ENCODE results near the gene NGEF.
"Not testable (repeated sequence)": the region's sequence is repeated elsewhere in the genome, so short reads cannot be mapped to it uniquely, and the experiment has no call there.

Gene NGEF

DNA sequence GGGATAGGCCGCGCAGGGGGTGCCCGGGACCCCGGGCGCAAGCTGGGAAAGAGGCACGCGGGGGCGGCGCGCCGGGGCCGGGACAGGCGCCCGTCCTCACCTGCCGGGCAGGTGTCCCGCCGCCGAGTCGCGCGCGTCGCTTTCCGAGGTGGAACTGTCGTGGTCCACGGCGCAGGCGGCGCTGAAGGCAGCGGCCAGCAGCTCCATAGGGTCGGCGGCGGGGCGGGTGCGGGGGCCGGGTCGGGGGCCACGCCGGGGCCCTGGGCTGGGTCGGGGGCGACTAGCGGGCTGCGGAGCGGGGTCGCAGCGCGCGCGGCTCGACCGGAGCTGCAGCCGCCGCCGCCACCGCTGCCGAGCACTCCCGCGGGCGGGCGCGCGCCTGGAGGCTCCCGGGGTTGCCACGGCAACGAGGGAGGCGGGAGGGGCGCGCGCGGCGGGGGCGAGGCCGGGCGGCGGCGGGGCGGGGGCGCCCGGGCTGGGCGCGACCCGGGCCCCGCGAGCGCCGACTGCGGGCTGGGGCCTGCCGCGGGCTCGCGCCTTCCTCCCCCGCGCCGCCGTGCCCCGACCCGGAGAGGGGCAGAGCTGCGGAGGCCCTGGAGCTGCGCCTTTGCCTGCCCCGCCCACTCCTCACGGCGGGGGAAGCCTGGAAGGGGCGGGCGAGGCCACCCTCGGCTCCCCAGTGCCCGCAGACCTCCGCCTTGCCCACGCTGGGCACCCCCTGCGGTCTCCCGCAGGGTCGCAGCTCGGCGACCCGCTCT lies 85.1 kb downstream of the NGEF start:
- no peak for DNase-seq (ENCODE audit: low spot score)

DNA sequence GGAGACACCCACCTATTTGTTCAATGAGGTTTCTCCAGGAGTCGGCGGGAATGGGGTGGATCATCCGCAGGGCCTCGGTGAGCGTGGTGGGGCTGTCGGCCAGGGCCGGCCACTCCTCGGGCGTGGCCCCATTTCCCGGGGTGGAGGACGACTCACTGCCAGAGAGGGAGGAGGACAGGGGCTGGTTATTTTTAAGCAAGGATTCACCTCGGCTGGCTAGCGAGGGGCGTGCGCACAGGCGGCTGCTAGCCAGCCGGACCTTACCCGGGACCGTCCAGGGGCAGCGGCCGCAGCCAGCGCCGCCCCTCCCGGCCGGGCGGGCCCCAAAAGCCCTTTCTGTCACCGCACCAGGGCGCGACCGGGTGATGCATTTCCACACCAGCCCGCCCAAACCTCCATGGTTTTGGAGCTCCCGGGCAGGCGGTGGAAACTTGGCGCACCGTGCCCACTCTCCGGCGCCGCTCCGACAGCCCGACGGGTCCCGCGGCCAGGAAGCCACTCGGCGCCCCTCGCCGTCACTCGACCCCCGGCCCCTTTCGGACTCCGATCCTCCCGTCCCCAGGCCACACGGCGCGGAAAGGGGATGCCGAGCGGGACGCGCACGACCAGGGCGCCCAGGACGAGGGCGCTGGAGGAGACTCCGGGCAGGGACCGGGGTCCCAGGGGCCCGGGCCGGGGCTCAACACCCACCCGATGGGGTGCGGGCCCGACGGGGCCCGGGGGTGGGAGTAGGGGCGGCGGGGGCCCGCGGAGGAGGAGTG lies 85.8 kb downstream of the NGEF start:
- DNase-seq (ENCODE audit: low spot score) = peak; percentile 38

DNA sequence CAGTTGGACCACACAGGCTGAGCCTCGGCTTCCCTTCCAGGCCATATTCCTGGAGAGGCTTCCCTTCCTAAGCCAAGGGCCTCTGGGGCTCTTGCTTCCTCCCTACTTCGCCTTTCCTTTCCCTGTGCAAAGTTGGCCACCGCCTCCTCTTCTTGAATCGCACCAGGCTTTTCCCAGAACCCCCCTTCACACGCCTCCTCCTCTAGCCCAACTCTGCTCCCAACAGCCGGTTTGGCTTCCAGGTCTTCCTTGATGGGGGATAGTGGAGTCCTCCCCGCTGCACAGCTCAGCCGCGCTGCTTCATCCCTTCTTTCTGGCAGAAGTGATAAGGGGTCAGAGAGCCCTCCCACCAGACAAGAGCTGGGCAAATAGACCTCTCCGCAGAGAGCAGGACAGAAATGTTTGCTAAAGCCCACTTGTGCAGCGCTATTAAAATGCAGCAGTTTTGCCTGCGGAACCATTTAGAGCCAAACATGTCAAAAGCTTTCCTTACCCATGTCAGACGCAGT lies 86.6 kb downstream of the NGEF start:
- DNase-seq (ENCODE audit: low spot score) = no peak

DNA sequence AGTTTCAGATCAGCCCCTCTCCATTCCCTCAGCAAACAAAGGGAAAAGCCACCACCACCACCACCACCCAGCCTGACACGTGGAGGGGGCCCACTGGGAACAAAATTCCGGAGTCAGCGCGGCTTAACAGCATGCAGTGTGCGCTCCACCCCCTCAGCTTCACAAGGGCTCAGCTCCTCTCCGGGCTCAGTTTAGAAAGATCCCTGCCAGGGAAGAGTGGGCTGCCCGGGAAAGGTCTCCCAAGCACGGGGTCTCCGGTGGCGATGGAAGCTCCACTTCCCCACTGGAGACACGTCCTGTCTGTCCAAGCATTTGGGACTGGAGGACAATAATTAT lies 87.3 kb downstream of the NGEF start:
- DNase-seq (ENCODE audit: low spot score) = no peak

DNA sequence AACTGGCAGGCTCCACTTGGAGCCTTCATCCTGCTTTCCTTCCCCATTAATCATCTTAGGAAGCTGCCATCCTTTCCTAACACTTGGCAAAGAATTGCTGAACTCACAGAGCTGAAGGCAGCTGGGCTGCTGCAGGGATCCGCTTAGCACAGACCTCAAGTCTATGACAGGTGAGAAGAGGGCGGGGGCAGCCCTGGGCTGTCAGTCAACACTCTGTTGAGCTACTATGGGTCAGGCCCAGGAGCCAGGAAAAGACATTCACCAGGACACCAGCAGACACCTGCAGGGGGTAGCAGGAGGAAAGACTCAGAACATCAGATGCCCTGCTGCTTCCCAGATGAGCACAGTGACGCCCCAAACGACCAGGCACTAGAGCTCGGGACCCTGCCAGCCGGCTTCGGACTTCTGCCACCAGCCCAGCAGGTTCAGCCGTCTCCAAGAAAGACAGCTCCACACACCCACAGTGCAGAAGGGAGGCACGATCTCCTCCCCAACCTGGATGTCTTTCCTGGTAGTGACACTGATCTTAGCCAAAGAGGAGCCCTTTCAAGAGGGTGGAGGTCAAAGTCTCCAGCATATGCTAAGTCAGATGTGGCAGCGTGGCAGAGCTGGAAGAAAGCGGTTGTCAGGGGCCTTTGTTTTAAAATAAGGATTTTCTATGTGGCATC lies 87.8 kb downstream of the NGEF start:
- no peak for DNase-seq (ENCODE audit: low spot score)

DNA sequence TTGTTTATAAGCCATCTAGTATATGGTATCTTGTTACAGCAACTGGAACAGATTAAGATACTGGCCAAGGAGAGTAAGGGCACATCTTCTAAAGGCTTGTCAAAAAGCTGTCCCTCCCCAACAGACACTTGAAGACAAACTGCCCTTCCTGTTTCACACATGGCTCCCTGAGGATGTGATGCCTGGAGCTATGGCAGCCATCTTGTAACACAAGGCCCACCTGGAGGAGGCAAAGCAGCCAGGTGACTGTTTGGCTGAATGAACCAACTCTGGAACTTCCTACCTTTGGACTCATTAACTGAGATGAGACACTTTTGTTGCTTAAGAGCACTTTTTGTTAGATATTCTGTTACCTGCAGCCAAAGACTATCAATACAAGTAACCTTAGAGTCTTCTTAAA lies 88.6 kb downstream of the NGEF start:
- no peak for DNase-seq (ENCODE audit: low spot score)

DNA sequence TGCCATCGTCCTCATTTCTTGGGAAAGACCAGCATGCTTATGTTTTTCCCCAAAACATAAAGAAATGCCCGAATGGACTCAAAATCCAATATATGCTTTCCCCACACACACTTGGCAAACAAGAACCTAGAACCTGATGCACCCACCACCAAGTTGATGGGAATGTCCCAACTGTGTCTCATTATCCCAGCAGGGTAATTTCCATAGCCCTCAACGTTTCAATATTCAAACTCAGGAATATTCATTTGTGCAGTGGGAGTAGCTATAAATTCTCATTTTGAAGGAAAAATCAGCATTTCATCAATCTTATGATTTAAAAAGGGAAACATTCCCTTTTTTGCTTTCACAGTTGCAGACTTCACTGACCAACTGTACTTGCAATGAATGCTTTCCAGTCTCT lies 92.3 kb downstream of the NGEF start:
- no peak for DNase-seq (ENCODE audit: low spot score)

DNA sequence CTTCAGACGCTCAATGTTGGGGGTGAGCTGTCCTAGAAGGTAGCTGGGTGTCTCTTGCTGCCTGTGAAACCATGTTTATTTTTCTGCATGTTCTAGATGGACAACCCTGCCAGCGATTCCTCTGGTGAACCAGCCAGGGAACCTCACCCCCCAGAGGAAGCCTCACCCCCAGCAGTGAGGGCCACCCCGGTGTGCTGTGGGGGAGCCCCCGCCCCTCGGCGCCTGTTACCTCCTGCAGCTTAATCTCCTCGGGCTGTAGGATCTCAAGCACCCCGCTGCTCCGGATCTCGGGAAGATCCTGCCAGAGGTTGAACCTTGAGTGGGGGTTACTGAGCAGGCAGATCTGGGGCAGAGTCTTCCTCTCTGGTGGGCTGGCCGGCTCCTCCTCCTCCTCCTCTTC lies 93.0 kb downstream of the NGEF start:
- DNase-seq (ENCODE audit: low spot score) = no peak

DNA sequence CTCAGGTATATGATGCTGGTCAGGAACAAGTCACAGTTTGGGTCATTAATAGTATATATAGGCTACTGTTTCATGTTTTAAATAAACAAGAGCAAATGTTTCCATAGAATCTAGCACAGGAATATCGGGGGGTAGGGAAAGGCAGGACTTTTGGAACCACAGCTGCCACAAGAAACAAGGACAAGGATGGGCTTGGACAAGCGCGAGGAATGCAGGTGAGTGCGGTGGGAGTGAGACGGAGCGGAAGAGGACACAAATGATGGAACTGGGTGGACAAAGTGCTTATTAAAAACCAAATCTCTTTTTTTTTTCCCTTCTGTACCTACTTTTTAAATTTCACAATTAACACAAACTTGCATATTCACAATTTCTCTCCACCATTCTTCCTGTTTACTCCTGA lies 93.9 kb downstream of the NGEF start:
- DNase-seq (ENCODE audit: low spot score) = no peak

DNA sequence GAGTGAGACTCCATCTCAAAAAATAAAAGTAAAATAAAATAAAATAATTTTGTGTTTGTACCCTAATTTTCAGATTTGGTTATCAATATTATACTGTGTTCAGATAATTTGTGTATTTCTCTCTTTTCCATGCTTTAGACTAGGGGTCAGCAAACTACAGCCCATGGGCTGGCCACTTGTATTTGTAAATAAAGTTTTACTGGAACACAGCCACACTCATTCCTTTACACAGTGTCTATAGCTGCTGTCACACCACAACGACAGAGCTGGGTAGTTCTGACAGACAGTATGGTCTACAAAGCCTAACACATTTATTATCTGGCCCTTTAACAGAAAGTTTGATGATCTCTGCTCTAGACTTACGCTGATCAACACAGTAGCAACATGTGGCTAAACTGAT lies 99.2 kb downstream of the NGEF start:
- DNase-seq (ENCODE audit: low spot score) = no peak

DNA sequence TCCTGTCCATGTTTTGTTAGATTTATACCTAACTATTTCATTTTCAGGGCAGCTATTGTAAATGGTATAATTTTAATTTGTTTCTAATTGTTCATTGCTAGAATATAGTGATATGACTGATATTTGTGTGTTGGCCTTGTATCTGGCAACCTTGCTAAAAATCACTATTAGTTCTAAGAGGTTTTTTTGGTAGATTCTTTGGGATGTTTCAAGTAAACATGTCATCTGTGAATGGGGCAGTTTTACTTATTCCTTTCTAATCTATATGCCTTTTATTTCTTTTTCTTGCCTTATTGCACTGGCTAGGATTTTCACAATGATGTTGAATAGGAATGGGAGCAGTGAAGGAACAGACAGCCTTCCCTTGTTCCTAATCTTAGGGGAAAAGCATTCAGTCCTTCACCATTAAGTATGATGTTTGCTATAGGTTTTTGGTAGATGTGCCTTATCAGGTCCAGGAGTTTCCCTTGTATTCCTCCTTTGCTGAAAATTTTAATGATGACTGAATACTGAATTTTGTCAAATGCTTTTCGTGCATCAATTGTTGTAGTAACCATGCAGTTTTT lies 101.3 kb downstream of the NGEF start:
- DNase-seq (ENCODE audit: low spot score) = no peak

DNA sequence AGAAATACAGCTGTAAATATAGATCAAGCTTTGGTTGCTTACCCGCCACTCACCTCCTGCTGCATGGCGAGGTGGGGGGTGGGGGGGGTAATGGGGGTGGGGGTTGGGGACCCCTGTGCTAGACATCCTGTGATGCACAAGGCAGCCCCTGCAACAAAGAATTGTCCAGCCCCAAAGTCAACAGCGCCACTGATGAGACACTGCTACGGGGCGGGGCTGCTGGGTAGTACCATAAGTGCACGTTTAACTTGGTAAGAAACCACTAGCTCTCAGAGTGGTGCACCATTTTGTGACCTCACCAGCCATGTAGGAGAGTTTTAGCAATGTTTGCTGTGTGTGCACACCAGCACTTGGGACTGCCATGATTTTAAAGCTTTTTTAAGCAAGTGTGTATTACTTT lies 102.7 kb downstream of the NGEF start:
- no peak for DNase-seq (ENCODE audit: low spot score)

DNA sequence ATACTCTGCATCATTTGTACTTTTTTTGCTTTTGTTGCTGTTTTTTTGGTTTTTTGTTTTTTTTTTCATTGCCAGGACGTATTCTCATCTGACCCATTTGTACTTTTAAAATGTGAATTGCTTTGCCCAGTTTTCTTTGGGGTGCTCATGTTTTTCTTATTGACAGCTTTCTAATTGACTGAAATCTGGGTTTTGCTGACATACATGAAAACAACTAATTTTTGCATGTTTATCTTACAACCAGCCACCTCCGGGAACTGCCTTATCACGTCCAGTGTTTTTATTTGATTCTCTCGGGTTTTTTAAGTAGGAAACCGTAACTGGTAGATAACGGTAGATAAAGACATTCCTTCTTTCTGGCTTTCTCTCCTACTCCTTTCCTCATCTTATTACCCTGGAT lies 104.4 kb downstream of the NGEF start:
- DNase-seq (ENCODE audit: low spot score) = no peak

DNA sequence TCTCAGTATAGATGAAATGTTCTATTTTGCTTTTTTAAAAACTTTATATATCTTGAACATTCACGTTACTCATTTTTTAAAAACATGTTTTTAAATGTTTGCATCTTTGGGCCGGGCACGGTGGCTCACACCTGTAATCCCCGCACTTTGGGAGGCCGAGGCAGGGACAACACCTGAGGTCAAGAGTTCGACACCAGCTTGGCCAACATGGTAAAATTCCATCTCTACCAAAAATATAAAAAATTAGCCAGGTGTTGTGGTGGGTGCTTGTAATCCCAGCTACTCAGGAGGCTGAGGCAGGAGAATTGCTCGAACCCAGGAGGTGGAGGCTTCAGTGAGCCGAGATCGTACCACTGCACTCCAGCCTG lies 105.4 kb downstream of the NGEF start:
- not testable (repeated sequence) for DNase-seq (ENCODE audit: low spot score)

DNA sequence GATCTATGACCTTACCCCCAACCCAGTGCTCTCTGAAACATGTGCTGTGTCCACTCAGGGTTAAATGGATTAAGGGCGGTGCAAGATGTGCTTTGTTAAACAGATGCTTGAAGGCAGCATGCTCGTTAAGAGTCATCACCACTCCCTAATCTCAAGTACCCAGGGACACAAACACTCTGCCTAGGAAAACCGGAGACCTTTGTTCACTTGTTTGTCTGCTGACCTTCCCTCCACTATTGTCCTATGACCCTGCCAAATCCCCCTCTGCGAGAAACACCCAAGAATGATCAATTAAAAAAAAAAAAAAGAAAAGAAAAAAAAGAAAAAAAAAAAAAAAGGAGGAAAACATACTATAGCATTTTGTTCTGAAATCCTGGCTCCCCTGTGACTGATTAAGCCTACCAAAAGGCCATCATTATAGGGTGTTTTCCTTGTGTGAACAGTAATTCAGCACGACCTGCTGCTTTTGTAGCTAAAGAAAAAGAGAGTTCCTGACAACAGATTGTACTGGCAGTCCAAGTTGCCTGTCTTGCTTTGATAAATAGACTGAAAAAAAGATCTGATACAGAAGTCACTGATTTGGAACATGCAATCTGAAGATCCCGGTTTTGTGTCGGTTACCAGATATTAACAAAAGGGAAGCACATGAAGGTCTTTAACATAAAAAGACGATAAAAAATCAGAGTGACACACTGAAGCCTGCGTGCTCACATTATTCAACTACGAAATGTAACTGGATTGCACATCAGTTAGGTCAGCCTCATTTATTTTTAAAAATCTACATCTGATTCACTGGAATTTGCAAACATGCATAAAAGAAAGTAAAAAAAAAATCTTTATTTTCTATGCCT lies 106.0 kb downstream of the NGEF start:
- not testable (repeated sequence) for DNase-seq (ENCODE audit: low spot score)

DNA sequence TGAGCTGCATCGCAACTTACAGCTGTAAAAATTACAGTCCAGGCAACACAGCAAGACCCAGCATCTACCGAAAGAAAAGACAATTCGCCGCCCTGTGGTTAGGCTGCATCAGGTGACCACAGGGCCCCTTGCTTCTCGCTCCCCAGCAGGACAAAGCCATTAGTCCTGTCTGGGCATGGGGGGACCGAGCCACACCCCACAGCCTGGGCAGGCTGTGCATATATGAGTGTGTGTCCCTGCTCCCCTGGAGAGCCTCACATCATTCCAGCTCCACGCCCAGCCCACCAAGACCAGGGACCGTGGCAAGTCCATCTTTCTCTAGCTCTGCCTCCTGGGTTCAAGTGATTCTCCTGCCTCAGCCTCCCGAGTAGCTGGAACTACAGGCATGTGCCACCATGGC lies 109.1 kb downstream of the NGEF start:
- DNase-seq (ENCODE audit: low spot score) = no peak

DNA sequence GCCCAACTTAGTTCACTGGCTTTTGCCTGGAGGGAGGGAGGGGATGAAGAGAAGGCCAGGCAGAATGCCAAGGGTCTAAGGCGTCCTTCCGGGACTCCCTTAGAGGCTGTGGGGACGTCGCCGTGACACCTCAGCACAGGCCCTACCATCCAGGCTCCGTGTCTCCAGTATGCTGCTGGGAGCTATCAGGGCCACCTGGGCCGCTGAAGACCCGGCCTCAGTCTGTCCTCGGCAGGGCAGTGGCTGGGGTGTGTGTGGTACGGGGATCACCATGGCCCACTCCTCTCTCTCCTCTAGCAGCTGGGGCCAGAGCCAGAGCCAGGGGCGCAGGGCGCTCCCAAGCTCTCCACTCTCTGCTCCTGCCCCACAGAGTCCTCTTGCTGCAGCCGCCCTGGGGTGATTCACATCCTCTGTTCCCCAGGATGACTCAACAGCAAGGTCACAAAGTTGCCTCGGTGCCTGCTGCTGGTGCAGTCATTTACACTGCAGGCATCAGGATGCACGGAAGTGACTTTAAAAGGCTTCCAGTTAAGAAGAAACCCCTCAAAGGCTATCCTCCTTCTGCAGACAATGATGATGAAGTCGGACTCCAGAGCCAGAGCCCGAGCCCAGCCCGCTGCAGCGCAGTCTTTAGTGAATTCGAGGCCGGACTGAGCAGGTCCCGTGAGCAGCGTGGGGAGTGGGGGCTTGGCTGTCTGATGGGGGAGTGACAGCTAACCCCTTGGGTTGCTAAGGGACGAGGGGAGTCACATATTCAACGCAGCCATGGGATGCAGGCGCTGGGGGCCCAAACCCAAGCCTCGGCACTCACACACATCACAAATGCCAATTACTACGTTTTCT lies 111.1 kb downstream of the NGEF start:
- DNase-seq (ENCODE audit: low spot score) = peak; percentile 95

DNA sequence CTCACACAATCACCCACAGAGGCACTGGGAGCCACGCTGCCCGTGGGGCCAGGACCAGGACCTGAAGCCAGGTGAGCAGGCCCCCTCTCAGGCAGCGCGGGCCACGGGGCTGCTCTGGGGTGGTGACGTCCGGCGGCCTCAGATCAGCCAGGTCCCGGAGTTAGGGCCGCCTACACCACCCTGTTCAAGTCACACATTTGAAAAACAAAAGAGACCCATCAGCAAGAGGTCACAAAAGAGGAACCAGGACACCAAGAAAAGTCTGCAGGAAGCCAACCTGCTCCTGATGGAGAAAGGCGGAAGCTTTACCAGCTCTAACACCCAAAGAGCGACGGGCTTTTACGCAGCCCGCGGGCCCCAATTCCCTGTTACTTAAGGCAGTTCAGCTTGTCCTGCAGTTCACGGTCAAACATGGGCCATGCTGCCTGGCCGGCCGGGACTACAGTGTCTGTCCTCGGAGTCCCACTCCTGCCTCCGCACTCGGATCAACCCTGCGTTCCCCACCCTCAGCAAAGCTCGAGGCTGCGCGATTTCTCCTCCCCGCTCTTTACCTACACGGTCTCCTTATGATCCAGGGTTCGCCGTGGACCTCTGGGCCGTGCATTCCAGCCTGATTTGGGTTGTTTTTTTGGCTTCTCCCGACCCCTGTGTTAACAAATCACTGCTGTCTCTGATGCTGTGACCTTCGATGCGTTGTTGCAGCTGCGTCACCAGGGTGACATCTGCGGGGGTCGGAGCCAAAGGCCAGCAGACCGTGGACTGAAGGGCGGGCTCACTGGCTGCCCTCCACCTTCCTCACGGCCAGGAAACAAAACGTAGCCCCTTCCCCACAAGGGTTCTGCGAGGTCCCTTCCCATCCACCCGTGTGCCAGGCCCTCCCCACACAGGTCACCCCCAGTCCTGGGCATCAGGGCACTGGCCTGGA lies 112.0 kb downstream of the NGEF start:
- DNase-seq (ENCODE audit: low spot score) = no peak

DNA sequence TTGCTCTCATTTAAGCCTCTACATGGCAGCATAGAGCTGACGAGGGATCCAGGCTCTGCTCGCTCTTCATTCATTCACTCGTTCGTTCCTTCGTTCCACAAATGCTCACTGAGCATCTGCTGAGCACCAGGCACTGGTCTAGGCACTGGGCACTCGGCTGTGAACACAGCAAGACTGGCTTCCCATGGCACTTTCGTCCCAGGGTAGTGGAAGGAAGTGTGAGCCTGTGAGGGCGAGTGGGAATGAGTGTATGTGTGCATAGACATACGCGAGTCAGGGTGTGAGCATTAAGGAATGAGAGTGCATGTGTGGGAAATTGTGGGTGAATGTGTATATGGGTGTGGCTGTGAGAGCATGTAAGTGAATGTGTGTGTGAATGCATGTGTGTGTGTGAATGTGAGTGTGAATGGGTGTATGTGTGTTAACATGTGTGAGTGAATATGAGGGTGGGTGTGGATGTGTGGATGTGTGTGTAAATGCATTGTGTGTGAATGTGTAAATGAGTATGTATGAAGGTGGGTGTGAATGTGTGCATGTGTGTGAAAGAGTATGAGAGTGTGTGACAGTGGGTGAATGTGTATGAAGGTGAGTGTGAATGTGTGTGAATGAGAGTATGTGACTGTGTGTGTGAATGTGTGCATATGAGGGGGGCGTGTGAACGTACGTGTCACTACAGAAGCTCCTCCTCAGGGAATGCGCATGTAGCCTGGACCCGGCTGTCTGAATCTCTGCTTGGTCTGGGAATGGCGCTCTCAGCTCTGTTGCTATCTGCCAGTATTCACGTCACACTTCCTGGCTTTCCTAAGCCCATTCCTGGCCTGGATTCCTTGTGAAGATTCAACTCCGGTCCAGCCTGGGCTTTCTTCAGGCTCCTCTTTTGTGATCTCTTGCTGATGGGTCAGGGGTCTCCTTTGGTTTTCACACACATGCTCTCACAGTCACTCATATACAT lies 114.2 kb downstream of the NGEF start:
- DNase-seq (ENCODE audit: low spot score) = peak; percentile 28
